Measurements from ENCODE around the gene SOS2. TPM values are rescaled to one million over a fixed set of nuclear protein-coding genes. Genes with fewer than 3 reads are reported as not detected.

Gene SOS2
- polyA plus RNA-seq, 3 donors, result 9.3 to 24.3 (median 12.0) TPM

DNA sequence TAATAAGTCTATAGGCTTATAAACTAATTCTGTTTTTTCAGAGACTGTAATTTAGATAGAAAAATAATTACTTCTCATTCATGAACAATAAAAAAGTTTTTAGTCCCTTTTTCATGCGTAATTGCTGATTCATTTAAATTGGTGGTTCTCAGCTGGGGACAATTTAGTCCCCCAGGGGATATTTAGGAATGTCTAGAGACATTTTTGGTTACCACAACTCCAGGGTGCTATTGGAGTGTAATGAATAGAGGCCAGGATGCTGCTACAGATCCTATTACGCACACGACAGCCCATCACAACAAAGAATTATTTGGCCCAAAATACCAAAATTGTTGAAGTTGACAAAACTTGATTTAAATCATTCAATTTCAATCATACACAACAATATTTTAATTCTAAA lies 92.2 kb downstream of the SOS2 start:
- Histone ChIP-seq H4K20me1 (ENCODE audit: insufficient read depth, low read length) (no peaks in the 10 kb centered on the region), H3K36me3 (replicated peaks in 1 of 2; ENCODE audit: control insufficient read depth in 1 of 2, insufficient read depth in 2 of 2, low read length in 2 of 2) (peaks cover 47 to 70% of the 10 kb centered on the region in 2 donors), H3K4me1 (ENCODE audit: control insufficient read depth in 1 of 2, insufficient read depth in 2 of 2, low read length in 2 of 2) (no peaks in the 10 kb centered on the region), H3K4me3 (replicated peaks in 1 of 3; ENCODE audit: low read depth in 2 of 3, low read length in 3 of 3) (no peak overlapping the region), H3K27me3 (ENCODE audit: control insufficient read depth in 2 of 2, insufficient read depth in 2 of 2, low read length in 2 of 2) (no peaks in the 10 kb centered on the region), H2AFZ (ENCODE audit: insufficient read depth, low read depth, low read length, poor library complexity, severe bottlenecking) (no peak overlapping the region), H3K9me3 (replicated peaks in 1 of 2; ENCODE audit: control insufficient read depth in 1 of 2, insufficient read depth in 1 of 2, low read length in 2 of 2) (no peaks in the 10 kb centered on the region), H3K9ac (ENCODE audit: insufficient read depth, low read length, poor library complexity, severe bottlenecking) (no peak overlapping the region), H3K27ac (ENCODE audit: low read depth in 1 of 2, low read length in 2 of 2) (no peak overlapping the region), H3K79me2 (ENCODE audit: insufficient read depth, low read length) (no peaks in the 10 kb centered on the region), H3K4me2 (replicated peaks; ENCODE audit: extremely low read depth, low read length, poor library complexity, severe bottlenecking) (no peak overlapping the region)
- TF ChIP-seq, protein P1, sequence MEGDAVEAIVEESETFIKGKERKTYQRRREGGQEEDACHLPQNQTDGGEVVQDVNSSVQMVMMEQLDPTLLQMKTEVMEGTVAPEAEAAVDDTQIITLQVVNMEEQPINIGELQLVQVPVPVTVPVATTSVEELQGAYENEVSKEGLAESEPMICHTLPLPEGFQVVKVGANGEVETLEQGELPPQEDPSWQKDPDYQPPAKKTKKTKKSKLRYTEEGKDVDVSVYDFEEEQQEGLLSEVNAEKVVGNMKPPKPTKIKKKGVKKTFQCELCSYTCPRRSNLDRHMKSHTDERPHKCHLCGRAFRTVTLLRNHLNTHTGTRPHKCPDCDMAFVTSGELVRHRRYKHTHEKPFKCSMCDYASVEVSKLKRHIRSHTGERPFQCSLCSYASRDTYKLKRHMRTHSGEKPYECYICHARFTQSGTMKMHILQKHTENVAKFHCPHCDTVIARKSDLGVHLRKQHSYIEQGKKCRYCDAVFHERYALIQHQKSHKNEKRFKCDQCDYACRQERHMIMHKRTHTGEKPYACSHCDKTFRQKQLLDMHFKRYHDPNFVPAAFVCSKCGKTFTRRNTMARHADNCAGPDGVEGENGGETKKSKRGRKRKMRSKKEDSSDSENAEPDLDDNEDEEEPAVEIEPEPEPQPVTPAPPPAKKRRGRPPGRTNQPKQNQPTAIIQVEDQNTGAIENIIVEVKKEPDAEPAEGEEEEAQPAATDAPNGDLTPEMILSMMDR (IDR thresholded peaks at IDR 0.05), result no peak
- Mint-ChIP-seq H3K4me1 (no peaks in the 10 kb centered on the region), H3K4me3 (no peak overlapping the region), H3K36me3 (peaks cover 24 to 41% of the 10 kb centered on the region in 2 donors), H3K9me3 (no peaks in the 10 kb centered on the region), H3K27ac (no peak overlapping the region), H3K27me3 (ENCODE audit: low read depth in 3 of 3) (no peaks in the 10 kb centered on the region)
- no peak for DNase-seq
- intact Hi-C loops (cut with micrococcal nuclease), result no loop called here
- WGBS (ENCODE audit: insufficient coverage), result no CpG with 5 or more reads among the region's 3 CpGs

DNA sequence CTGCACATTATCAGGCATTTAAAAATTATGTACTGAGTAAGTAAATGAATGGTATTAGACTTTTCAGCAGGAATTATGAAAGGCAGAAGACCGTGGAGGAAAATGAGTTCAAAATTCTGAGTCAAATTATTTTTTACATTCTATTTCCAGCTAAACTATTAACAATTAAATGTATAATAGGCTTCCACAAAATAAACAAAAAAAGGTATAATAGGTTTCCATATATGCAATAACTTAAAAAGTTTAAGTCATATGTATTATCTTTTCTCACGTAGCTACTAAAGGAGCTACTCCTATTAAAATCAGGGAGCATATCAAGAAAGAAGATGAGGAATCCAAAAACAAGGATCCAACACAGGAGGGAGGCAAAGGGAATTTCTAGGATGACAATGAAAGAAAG lies 103.6 kb downstream of the SOS2 start:
- Histone ChIP-seq H3K27me3 (ENCODE audit: control insufficient read depth in 2 of 2, insufficient read depth in 2 of 2, low read length in 2 of 2) (no peaks in the 10 kb centered on the region), H3K4me1 (ENCODE audit: control insufficient read depth in 1 of 2, insufficient read depth in 2 of 2, low read length in 2 of 2) (no peaks in the 10 kb centered on the region), H2AFZ (ENCODE audit: insufficient read depth, low read depth, low read length, poor library complexity, severe bottlenecking) (no peak overlapping the region), H3K4me2 (replicated peaks; ENCODE audit: extremely low read depth, low read length, poor library complexity, severe bottlenecking) (no peak overlapping the region), H4K20me1 (ENCODE audit: insufficient read depth, low read length) (peaks cover 7% of the 10 kb centered on the region), H3K36me3 (replicated peaks in 1 of 2; ENCODE audit: control insufficient read depth in 1 of 2, insufficient read depth in 2 of 2, low read length in 2 of 2) (peaks cover 67 to 99% of the 10 kb centered on the region in 2 donors), H3K9me3 (replicated peaks in 1 of 2; ENCODE audit: control insufficient read depth in 1 of 2, insufficient read depth in 1 of 2, low read length in 2 of 2) (no peaks in the 10 kb centered on the region), H3K4me3 (replicated peaks in 1 of 3; ENCODE audit: low read depth in 2 of 3, low read length in 3 of 3) (no peak overlapping the region), H3K27ac (ENCODE audit: low read depth in 1 of 2, low read length in 2 of 2) (no peak overlapping the region), H3K9ac (ENCODE audit: insufficient read depth, low read length, poor library complexity, severe bottlenecking) (no peak overlapping the region), H3K79me2 (ENCODE audit: insufficient read depth, low read length) (no peaks in the 10 kb centered on the region)
- TF ChIP-seq, protein P1 (IDR thresholded peaks at IDR 0.05), result no peak
- no peak for DNase-seq
- H3K9me3 Mint-ChIP-seq, result no peaks in the 10 kb centered on the region
- H3K27ac Mint-ChIP-seq, result peak overlapping the region in 1 of 7 donors; percentile 87
- intact Hi-C loops (cut with micrococcal nuclease), result no loop called here
- WGBS (ENCODE audit: insufficient coverage), result no CpG with 5 or more reads among the region's 2 CpGs
- no peaks in the 10 kb centered on the region for H3K27me3 Mint-ChIP-seq (ENCODE audit: low read depth in 3 of 3)
- H3K36me3 Mint-ChIP-seq, result peaks cover 66 to 85% of the 10 kb centered on the region in 2 donors
- no peaks in the 10 kb centered on the region for H3K4me1 Mint-ChIP-seq
- H3K4me3 Mint-ChIP-seq, result no peak overlapping the region

Measured in CD14-positive monocyte (primary cell).